ENCODE measurements around the gene MYO18B. TPM values are rescaled to one million over a fixed set of nuclear protein-coding genes. Genes with fewer than 3 reads are reported as not detected.

The MYO18B gene
- total and polyA plus RNA-seq, 7 experiments from 2014 or later, result 0.22 to 0.97 (median 0.42) TPM; not detected in 2

GRCh38 chr22:25990940-25991339, 249.0 kb downstream of the MYO18B start:
- Histone ChIP-seq H3K27me3 (ENCODE audit: control insufficient read depth in 2 of 2, insufficient read depth in 2 of 2, low read length in 2 of 2) (no peaks in the 10 kb centered on the region), H3K36me3 (ENCODE audit: control insufficient read depth in 2 of 3, insufficient read depth in 3 of 3, low read length in 3 of 3) (no peaks in the 10 kb centered on the region), H3K27ac (ENCODE audit: low read depth, low read length) (no peak overlapping the region), H3K4me1 (ENCODE audit: control insufficient read depth in 2 of 2, insufficient read depth in 2 of 2, low read length in 2 of 2) (no peaks in the 10 kb centered on the region), H3K4me3 (ENCODE audit: low read length) (no peak overlapping the region), H3K9me3 (ENCODE audit: control insufficient read depth in 2 of 3, low read length in 3 of 3) (no peaks in the 10 kb centered on the region)
- intact Hi-C loops (cut with micrococcal nuclease), result no loop called here
- DNase-seq, result no peak
- H3K4me3 Mint-ChIP-seq, result no peak overlapping the region
- ChIA-PET POLR2A (no interaction called here), CTCF (interaction anchor here (0.6 kb wide), 1 partner anchor 136 kb away, joined by 3 read pairs; no protein-coding TSS in a partner anchor)
- no peak overlapping the region for H3K27ac Mint-ChIP-seq
- H3K4me1 Mint-ChIP-seq, result peaks cover 0 to 7% (median 4%) of the 10 kb centered on the region in 7 donors
- H3K27me3 Mint-ChIP-seq, result peaks cover 0 to 10% (median 6%) of the 10 kb centered on the region in 5 donors
- no peaks in the 10 kb centered on the region for H3K36me3 Mint-ChIP-seq
- ATAC-seq, result no peak
- peaks cover 0 to 1% (median 0%) of the 10 kb centered on the region in 11 donors for H3K9me3 Mint-ChIP-seq

- ChIA-PET CTCF (no interaction called here), POLR2A (no interaction called here)
- Mint-ChIP-seq H3K4me3 (no peak overlapping the region), H3K4me1 (peaks cover 0 to 7% (median 4%) of the 10 kb centered on the region in 7 donors), H3K27ac (no peak overlapping the region), H3K36me3 (no peaks in the 10 kb centered on the region), H3K9me3 (peaks cover 0 to 1% (median 0%) of the 10 kb centered on the region in 11 donors), H3K27me3 (peaks cover 0 to 10% (median 4%) of the 10 kb centered on the region in 5 donors)
- H3K27me3 ChIP-seq (ENCODE audit: control insufficient read depth in 2 of 2, insufficient read depth in 2 of 2, low read length in 2 of 2), result no peaks in the 10 kb centered on the region
- H3K4me1 ChIP-seq (ENCODE audit: control insufficient read depth in 2 of 2, insufficient read depth in 2 of 2, low read length in 2 of 2), result no peaks in the 10 kb centered on the region
- intact Hi-C loops (cut with micrococcal nuclease), result no loop called here
- H3K27ac ChIP-seq (ENCODE audit: low read depth, low read length), result no peak overlapping the region
- H3K9me3 ChIP-seq (ENCODE audit: control insufficient read depth in 2 of 3, low read length in 3 of 3), result no peaks in the 10 kb centered on the region
- no peak overlapping the region for H3K4me3 ChIP-seq (ENCODE audit: low read length)
- no peak for ATAC-seq
- no peaks in the 10 kb centered on the region for H3K36me3 ChIP-seq (ENCODE audit: control insufficient read depth in 2 of 3, insufficient read depth in 3 of 3, low read length in 3 of 3)
- no peak for DNase-seq
Observed at GRCh38 chr22:25992331-25992730, 250.3 kb downstream of the MYO18B start.

- H3K36me3 ChIP-seq (ENCODE audit: control insufficient read depth in 2 of 3, insufficient read depth in 3 of 3, low read length in 3 of 3), result no peaks in the 10 kb centered on the region
- ChIA-PET CTCF (no interaction called here), POLR2A (no interaction called here)
- no peaks in the 10 kb centered on the region for H3K4me1 Mint-ChIP-seq
- ATAC-seq (no peak), DNase-seq (no peak)
- no peak overlapping the region for H3K4me3 ChIP-seq (ENCODE audit: low read length)
- H3K27me3 Mint-ChIP-seq, result peaks cover 2 to 11% (median 8%) of the 10 kb centered on the region in 5 donors
- H3K4me1 ChIP-seq (ENCODE audit: control insufficient read depth in 2 of 2, insufficient read depth in 2 of 2, low read length in 2 of 2), result no peaks in the 10 kb centered on the region
- H3K9me3 ChIP-seq (ENCODE audit: control insufficient read depth in 2 of 3, low read length in 3 of 3), result no peaks in the 10 kb centered on the region
- H3K27ac Mint-ChIP-seq, result no peak overlapping the region
- no peak overlapping the region for H3K27ac ChIP-seq (ENCODE audit: low read depth, low read length)
- H3K4me3 Mint-ChIP-seq, result no peak overlapping the region
- intact Hi-C loops (cut with micrococcal nuclease), result no loop called here
- peaks cover 0 to 6% (median 0%) of the 10 kb centered on the region in 11 donors for H3K9me3 Mint-ChIP-seq
- H3K27me3 ChIP-seq (ENCODE audit: control insufficient read depth in 2 of 2, insufficient read depth in 2 of 2, low read length in 2 of 2), result no peaks in the 10 kb centered on the region
- H3K36me3 Mint-ChIP-seq, result no peaks in the 10 kb centered on the region
Observed at GRCh38 chr22:25996669-25997068, 254.7 kb downstream of the MYO18B start.

GRCh38 chr22:25997886-25998775, 256.1 kb downstream of the MYO18B start:
- no peaks in the 10 kb centered on the region for H3K36me3 ChIP-seq (ENCODE audit: control insufficient read depth in 2 of 3, insufficient read depth in 3 of 3, low read length in 3 of 3)
- no peaks in the 10 kb centered on the region for H3K4me1 Mint-ChIP-seq
- no peaks in the 10 kb centered on the region for H3K9me3 ChIP-seq (ENCODE audit: control insufficient read depth in 2 of 3, low read length in 3 of 3)
- no peak overlapping the region for H3K4me3 ChIP-seq (ENCODE audit: low read length)
- no peaks in the 10 kb centered on the region for H3K36me3 Mint-ChIP-seq
- no peaks in the 10 kb centered on the region for H3K27me3 ChIP-seq (ENCODE audit: control insufficient read depth in 2 of 2, insufficient read depth in 2 of 2, low read length in 2 of 2)
- DNase-seq (no peak), ATAC-seq (no peak)
- intact Hi-C loops (cut with micrococcal nuclease), result no loop called here
- H3K4me1 ChIP-seq (ENCODE audit: control insufficient read depth in 2 of 2, insufficient read depth in 2 of 2, low read length in 2 of 2), result no peaks in the 10 kb centered on the region
- no peak overlapping the region for H3K27ac ChIP-seq (ENCODE audit: low read depth, low read length)
- POLR2A ChIA-PET, result no interaction called here
- peaks cover 0 to 6% (median 2%) of the 10 kb centered on the region in 11 donors for H3K9me3 Mint-ChIP-seq
- H3K27ac Mint-ChIP-seq, result no peak overlapping the region
- no peak overlapping the region for H3K4me3 Mint-ChIP-seq
- CTCF ChIA-PET, result interaction anchor here (0.7 kb wide), 1 partner anchor 337 kb away, joined by 5 read pairs; no protein-coding TSS in a partner anchor
- peaks cover 2 to 12% (median 9%) of the 10 kb centered on the region in 5 donors for H3K27me3 Mint-ChIP-seq

DNA sequence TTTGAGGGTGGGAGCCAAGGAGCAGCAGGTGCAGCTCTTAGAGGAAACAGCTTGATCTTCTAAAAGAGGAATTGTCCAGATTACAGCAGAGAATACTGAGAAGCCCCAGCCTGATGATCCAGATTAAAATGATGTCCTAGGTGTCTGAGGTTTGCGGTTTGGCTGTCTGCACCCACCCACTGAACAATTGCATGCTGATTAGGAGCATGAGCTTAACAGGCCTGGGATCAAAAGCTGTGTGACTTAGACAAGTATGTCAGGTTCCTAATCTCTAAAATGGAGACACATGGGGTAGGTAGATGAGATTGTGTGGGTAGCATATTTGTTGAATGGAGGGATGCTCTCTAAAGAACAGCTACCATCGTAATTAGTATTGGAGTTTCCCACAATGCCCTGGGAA, 260.5 kb downstream of the MYO18B start:
- intact Hi-C loops (cut with micrococcal nuclease), result no loop called here
- H3K27me3 Mint-ChIP-seq, result peaks cover 0 to 13% (median 7%) of the 10 kb centered on the region in 5 donors
- no peaks in the 10 kb centered on the region for H3K4me1 ChIP-seq (ENCODE audit: control insufficient read depth in 2 of 2, insufficient read depth in 2 of 2, low read length in 2 of 2)
- H3K27ac ChIP-seq (ENCODE audit: low read depth, low read length), result no peak overlapping the region
- H3K9me3 Mint-ChIP-seq, result peaks cover 0 to 22% (median 6%) of the 10 kb centered on the region in 11 donors
- H3K9me3 ChIP-seq (ENCODE audit: control insufficient read depth in 2 of 3, low read length in 3 of 3), result no peaks in the 10 kb centered on the region
- H3K36me3 Mint-ChIP-seq, result no peaks in the 10 kb centered on the region
- ATAC-seq (no peak), DNase-seq (no peak)
- H3K4me1 Mint-ChIP-seq, result no peaks in the 10 kb centered on the region
- no peak overlapping the region for H3K4me3 Mint-ChIP-seq
- POLR2A ChIA-PET, result no interaction called here
- CTCF ChIA-PET, result no interaction called here
- no peaks in the 10 kb centered on the region for H3K36me3 ChIP-seq (ENCODE audit: control insufficient read depth in 2 of 3, insufficient read depth in 3 of 3, low read length in 3 of 3)
- H3K4me3 ChIP-seq (ENCODE audit: low read length), result no peak overlapping the region
- H3K27me3 ChIP-seq (ENCODE audit: control insufficient read depth in 2 of 2, insufficient read depth in 2 of 2, low read length in 2 of 2), result no peaks in the 10 kb centered on the region
- H3K27ac Mint-ChIP-seq, result no peak overlapping the region

DNA sequence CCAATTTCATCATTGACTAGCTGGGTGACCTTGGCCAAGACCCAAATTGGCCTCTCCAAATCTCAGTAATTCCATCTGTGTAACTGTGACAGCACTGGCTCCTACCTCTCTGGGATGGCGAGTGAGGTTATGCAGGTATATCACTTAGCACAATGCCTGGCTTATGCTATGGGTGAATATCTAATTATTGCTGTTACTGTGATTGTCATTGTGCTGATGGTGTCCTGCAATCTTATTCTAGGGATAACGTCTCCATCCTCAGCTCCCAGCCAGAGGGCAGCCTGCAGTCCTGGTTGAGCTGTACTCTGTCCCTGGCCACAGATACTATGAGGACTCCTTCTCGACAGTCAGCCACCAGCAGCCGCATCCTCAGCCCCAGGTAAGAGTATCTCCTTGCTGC, 262.5 kb downstream of the MYO18B start:
- peaks cover 0 to 3% (median 0%) of the 10 kb centered on the region in 5 donors for H3K36me3 Mint-ChIP-seq
- H3K27ac Mint-ChIP-seq, result no peak overlapping the region
- H3K4me1 Mint-ChIP-seq, result no peaks in the 10 kb centered on the region
- no peaks in the 10 kb centered on the region for H3K36me3 ChIP-seq (ENCODE audit: control insufficient read depth in 2 of 3, insufficient read depth in 3 of 3, low read length in 3 of 3)
- peaks cover 0 to 28% (median 13%) of the 10 kb centered on the region in 5 donors for H3K27me3 Mint-ChIP-seq
- POLR2A ChIA-PET, result no interaction called here
- no peaks in the 10 kb centered on the region for H3K4me1 ChIP-seq (ENCODE audit: control insufficient read depth in 2 of 2, insufficient read depth in 2 of 2, low read length in 2 of 2)
- intact Hi-C loops (cut with micrococcal nuclease), result no loop called here
- H3K9me3 ChIP-seq (ENCODE audit: control insufficient read depth in 2 of 3, low read length in 3 of 3), result no peaks in the 10 kb centered on the region
- no peaks in the 10 kb centered on the region for H3K27me3 ChIP-seq (ENCODE audit: control insufficient read depth in 2 of 2, insufficient read depth in 2 of 2, low read length in 2 of 2)
- ATAC-seq (no peak), DNase-seq (no peak)
- CTCF ChIA-PET, result no interaction called here
- H3K4me3 Mint-ChIP-seq, result no peak overlapping the region
- peaks cover 0 to 22% (median 6%) of the 10 kb centered on the region in 11 donors for H3K9me3 Mint-ChIP-seq
- no peak overlapping the region for H3K27ac ChIP-seq (ENCODE audit: low read depth, low read length)
- no peak overlapping the region for H3K4me3 ChIP-seq (ENCODE audit: low read length)
